Endothelial cell of umbilical vein (primary cell): ENCODE measurements around the gene KLK1. TPM values are rescaled to one million over a fixed set of nuclear protein-coding genes. Genes with fewer than 3 reads are reported as not detected.

Experiments used
- BruUV-seq: library from RNA; stranded (reverse); fragments of 400-500 nt; replicated peaks from 2 replicates; lab custom pipeline; 2021; lab: Mats Ljungman, UMichigan
- CTCF ChIA-PET: fragments of 300-600, 350-600 bp; sonication (Branson Sonifier 250); formaldehyde crosslinking; loops from one replicate; lab custom pipeline; 2021; ENCODE audit warnings: antibody characterized with exemption, inconsistent platforms; lab: Charles Lee
- POLR2A ChIA-PET: fragments of 300-600, 350-600 bp; sonication (Branson Sonifier 250); formaldehyde crosslinking; loops from one replicate; lab custom pipeline; 2021; ENCODE audit warnings: antibody characterized with exemption, inconsistent platforms; lab: Charles Lee
- DNase-seq: peaks from one replicate; pipeline ENCODE4 v3.0.0-alpha.2; 2011; ENCODE audit warnings: low read depth, low spot score
- FAIRE-seq: peaks from 2 replicates; lab custom pipeline; 2011; peaks lifted over from hg19 to GRCh38; lab: Jason Lieb, UNC
- H2AFZ ChIP-seq: 2 replicates; pipeline ENCODE4 v1.6.0; 2012; ENCODE audit warnings: low read depth, low read length, control low read depth, inconsistent platforms
- H3K27ac ChIP-seq: 2 replicates; pipeline ENCODE4 v1.5.1; 2011; ENCODE audit warnings: low read depth, mild to moderate bottlenecking, control low read depth, low read length, moderate library complexity; ENCODE audit not compliant: insufficient read depth
- H3K27me3 ChIP-seq, 2 experiments: 2 replicates each; pipeline versions ENCODE4 v1.6.0 to v1.6.1; 2011; ENCODE audit warnings: low read length in 2 of 2, mixed read lengths in 1 of 2; ENCODE audit not compliant: control insufficient read depth in 2 of 2, insufficient read depth in 2 of 2
- H3K36me3 ChIP-seq, 2 experiments: 2 replicates in 1 of 2; 3 replicates in 1 of 2; pipeline ENCODE4 v1.5.1; 2011; ENCODE audit warnings: low read length in 2 of 2, mild to moderate bottlenecking in 1 of 2, moderate library complexity in 1 of 2; ENCODE audit not compliant: control insufficient read depth in 2 of 2, insufficient read depth in 2 of 2; ENCODE audit errors: extremely low read depth in 1 of 2
- H3K4me1 ChIP-seq: 3 replicates; pipeline ENCODE4 v1.5.1; 2011; ENCODE audit warnings: mild to moderate bottlenecking, low read length; ENCODE audit not compliant: control insufficient read depth, insufficient read depth; ENCODE audit errors: extremely low read depth
- H3K4me2 ChIP-seq: 2 replicates; pipeline ENCODE4 v1.6.1; 2011; ENCODE audit warnings: low read length, control low read depth, mixed read lengths; ENCODE audit not compliant: insufficient read depth
- H3K4me3 ChIP-seq, 3 experiments: fragments of 200-600 bp in 1 of 3; sonication (generic), shearing (Covaris generic) in 1 of 3; replicated peaks in 1 of 3; 2 replicates each; pipeline ENCODE4 v1.5.1; 2011 to 2016; ENCODE audit warnings: control low read depth in 3 of 3, low read length in 3 of 3, mild to moderate bottlenecking in 2 of 3, inconsistent platforms in 1 of 3, low read depth in 1 of 3, moderate library complexity in 1 of 3; ENCODE audit not compliant: insufficient read depth in 1 of 3
- H3K79me2 ChIP-seq: 2 replicates; pipeline ENCODE4 v1.6.0; 2012; ENCODE audit warnings: low read length, inconsistent platforms; ENCODE audit not compliant: control insufficient read depth, insufficient read depth
- H3K9ac ChIP-seq: replicated peaks from 2 replicates; pipeline ENCODE3; 2011; ENCODE audit warnings: low read length, control low read depth; ENCODE audit not compliant: insufficient read depth; ENCODE audit errors: extremely low read depth
- H3K9me1 ChIP-seq: replicated peaks from 3 replicates; pipeline ENCODE4 v1.6.0; 2011; ENCODE audit warnings: mild to moderate bottlenecking, low read length; ENCODE audit not compliant: control insufficient read depth, insufficient read depth; ENCODE audit errors: extremely low read depth
- H3K9me3 ChIP-seq: replicated peaks from 2 replicates; pipeline ENCODE4 v1.5.1; 2012; ENCODE audit warnings: low read length, inconsistent platforms; ENCODE audit not compliant: control insufficient read depth, insufficient read depth
- H4K20me1 ChIP-seq: replicated peaks from 2 replicates; pipeline ENCODE3; 2011; ENCODE audit warnings: mild to moderate bottlenecking, low read length; ENCODE audit not compliant: control insufficient read depth, insufficient read depth; ENCODE audit errors: extremely low read depth
- EZH2 ChIP-seq: IDR thresholded peaks from 2 replicates; pipeline ENCODE4 v1.6.1; 2012; ENCODE audit warnings: borderline replicate concordance, low read depth, mild to moderate bottlenecking, moderate library complexity, low read length, inconsistent platforms; ENCODE audit not compliant: severe bottlenecking
- FOS ChIP-seq: IDR thresholded peaks from 2 replicates; pipeline ENCODE4 v1.6.1; 2011; ENCODE audit warnings: mild to moderate bottlenecking, low read length, moderate library complexity, borderline replicate concordance; ENCODE audit not compliant: insufficient read depth
- GATA2 ChIP-seq: IDR thresholded peaks from 2 replicates; pipeline ENCODE4 v1.7.0; 2011; ENCODE audit warnings: low read depth, mild to moderate bottlenecking, moderate library complexity, mixed read lengths, low read length; ENCODE audit not compliant: insufficient read length, insufficient read depth
- JUN ChIP-seq: IDR thresholded peaks from 2 replicates; pipeline ENCODE4 v1.6.1; 2011; ENCODE audit warnings: borderline replicate concordance, low read depth; ENCODE audit not compliant: insufficient read length, insufficient read depth
- MYC ChIP-seq: IDR thresholded peaks from one replicate; pipeline ENCODE4 v1.6.1; 2011; ENCODE audit warnings: mild to moderate bottlenecking, low read depth, low read length
- POLR2A ChIP-seq: IDR thresholded peaks from 2 replicates; pipeline ENCODE4 v1.6.1; 2012; ENCODE audit warnings: low read depth, mild to moderate bottlenecking, control low read depth, low read length
- POLR2AphosphoS5 ChIP-seq: IDR thresholded peaks from 2 replicates; pipeline ENCODE4 v1.6.1; 2012; ENCODE audit warnings: low read depth, mild to moderate bottlenecking, control low read depth, low read length, moderate library complexity; ENCODE audit not compliant: insufficient read depth
- dilution Hi-C: fragments of 300-500 bp; cut with MboI; formaldehyde crosslinking; loops from one replicate; pipeline ENCODE4 v1.15.0; 2019; ENCODE audit warnings: low sequenced_read_pairs; ENCODE audit not compliant: extremely low pct_ligation_motif_present
- intact Hi-C: fragments of 100-400 bp; cut with micrococcal nuclease; formaldehyde crosslinking; loops from one replicate; pipeline ENCODE4 v1.10.0; 2022
- polyA plus RNA-seq, 4 experiments: library from polyadenylated mRNA; depleted of rRNA in 3 of 4; stranded (reverse) in 3 of 4; unstranded in 1 of 4; fragments of >200 nt; gene quantifications; 2 replicates each; pipeline versions ENCODE4 v1.2.1 to v1.2.3, GENCODE V29; 2011 to 2012; ENCODE audit warnings: missing spikeins in 1 of 4
- total RNA-seq: library from RNA; stranded (reverse); gene quantifications from 2 replicates; pipeline ENCODE4 v1.2.3, GENCODE V29; 2021
- TF ChIP-seq, protein P1 (sequence below): IDR thresholded peaks from 2 replicates; pipeline ENCODE4 v1.6.1; 2011; ENCODE audit not compliant: insufficient read depth, insufficient read length
- TF ChIP-seq, protein P2 (sequence below), 2 donors: IDR thresholded peaks; 1 replicate in 1 of 2; 2 replicates in 1 of 2; pipeline ENCODE4 v1.5.1; 2011; ENCODE audit warnings: low read length in 2 of 2, mild to moderate bottlenecking in 2 of 2, moderate library complexity in 2 of 2, control low read depth in 1 of 2, inconsistent platforms in 1 of 2, low read depth in 1 of 2; ENCODE audit not compliant: insufficient read depth in 1 of 2; ENCODE audit errors: extremely low read depth in 1 of 2

KLK1 gene
- total and polyA plus RNA-seq, 2 donors (not counting 3 experiments of a cell fraction or from before 2014, with no cell fraction given), result 0.08 TPM; not detected in 1

DNA sequence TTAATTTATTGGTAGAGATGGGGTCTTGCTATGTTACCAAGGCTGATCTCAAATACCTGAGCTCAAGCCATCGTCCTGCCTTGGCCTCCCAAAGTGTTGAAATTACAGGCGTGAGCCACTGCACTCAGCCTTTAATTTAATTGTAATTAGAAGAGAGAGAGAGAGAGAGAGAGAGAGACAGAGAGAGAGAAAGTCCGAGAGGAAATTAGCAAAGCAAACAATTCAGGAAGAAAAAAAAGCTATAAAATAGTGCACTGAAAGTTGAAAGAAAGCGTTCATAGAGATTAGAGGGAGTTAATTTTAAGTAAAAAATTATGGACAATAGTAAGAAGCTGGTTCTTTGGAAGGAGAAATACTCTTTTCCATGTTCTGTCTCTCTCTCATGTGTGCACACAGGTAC lies 46.3 kb downstream of the KLK1 start:
- Histone ChIP-seq H3K36me3 (no peaks in the 10 kb centered on the region), H3K9me1 (no peaks in the 10 kb centered on the region), H4K20me1 (no peaks in the 10 kb centered on the region), H2AFZ (no peak overlapping the region), H3K27me3 (peaks cover 26 to 29% of the 10 kb centered on the region in 2 experiments), H3K4me2 (no peak overlapping the region), H3K79me2 (no peaks in the 10 kb centered on the region), H3K4me1 (no peaks in the 10 kb centered on the region), H3K9ac (no peak overlapping the region), H3K4me3 (no peak overlapping the region), H3K9me3 (no peaks in the 10 kb centered on the region), H3K27ac (no peak overlapping the region)
- DNase-seq (no peak), FAIRE-seq (peak; percentile 31)
- ChIA-PET POLR2A (no interaction called here), CTCF (interaction anchor here (0.8 to 3.9 kb wide), 8 partner anchors 53 to 409 kb away, joined by 3 to 22 read pairs (median 5); no protein-coding TSS in a partner anchor)
- no TSS peak for BruUV-seq
- intact Hi-C loops (no loop called here), dilution Hi-C loops (no loop called here)
- TF ChIP-seq EZH2 (no peak), GATA2 (no peak), JUN (no peak), POLR2A (no peak), MYC (no peak), FOS (no peak), POLR2AphosphoS5 (no peak)
- TF ChIP-seq, protein P1, sequence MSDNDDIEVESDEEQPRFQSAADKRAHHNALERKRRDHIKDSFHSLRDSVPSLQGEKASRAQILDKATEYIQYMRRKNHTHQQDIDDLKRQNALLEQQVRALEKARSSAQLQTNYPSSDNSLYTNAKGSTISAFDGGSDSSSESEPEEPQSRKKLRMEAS, result no peak
- TF ChIP-seq, protein P2, sequence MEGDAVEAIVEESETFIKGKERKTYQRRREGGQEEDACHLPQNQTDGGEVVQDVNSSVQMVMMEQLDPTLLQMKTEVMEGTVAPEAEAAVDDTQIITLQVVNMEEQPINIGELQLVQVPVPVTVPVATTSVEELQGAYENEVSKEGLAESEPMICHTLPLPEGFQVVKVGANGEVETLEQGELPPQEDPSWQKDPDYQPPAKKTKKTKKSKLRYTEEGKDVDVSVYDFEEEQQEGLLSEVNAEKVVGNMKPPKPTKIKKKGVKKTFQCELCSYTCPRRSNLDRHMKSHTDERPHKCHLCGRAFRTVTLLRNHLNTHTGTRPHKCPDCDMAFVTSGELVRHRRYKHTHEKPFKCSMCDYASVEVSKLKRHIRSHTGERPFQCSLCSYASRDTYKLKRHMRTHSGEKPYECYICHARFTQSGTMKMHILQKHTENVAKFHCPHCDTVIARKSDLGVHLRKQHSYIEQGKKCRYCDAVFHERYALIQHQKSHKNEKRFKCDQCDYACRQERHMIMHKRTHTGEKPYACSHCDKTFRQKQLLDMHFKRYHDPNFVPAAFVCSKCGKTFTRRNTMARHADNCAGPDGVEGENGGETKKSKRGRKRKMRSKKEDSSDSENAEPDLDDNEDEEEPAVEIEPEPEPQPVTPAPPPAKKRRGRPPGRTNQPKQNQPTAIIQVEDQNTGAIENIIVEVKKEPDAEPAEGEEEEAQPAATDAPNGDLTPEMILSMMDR (IDR thresholded peaks at IDR 0.05; ENCODE audit: extremely low read depth in 1 of 2, insufficient read depth in 1 of 2, low read depth in 1 of 2, low read length in 2 of 2), result no peak
